H1 (cell line): ENCODE data around the gene RPTOR. TPM values are rescaled to one million over a fixed set of nuclear protein-coding genes. Genes with fewer than 3 reads are reported as not detected.
A peak's percentile ranks its signal among the peaks of the same experiment; 100 is the strongest.

ENCODE experiments used
- CTCF ChIA-PET: fragments of 300-600 bp; sonication (Branson Sonifier 250); formaldehyde crosslinking; loops from one replicate; lab custom pipeline; 2021; ENCODE audit not compliant: partially characterized antibody; lab: Charles Lee
- POLR2A ChIA-PET: fragments of 300-600 bp; sonication (Branson Sonifier 250); formaldehyde crosslinking; loops from one replicate; lab custom pipeline; 2021; ENCODE audit warnings: inconsistent platforms; ENCODE audit not compliant: partially characterized antibody; lab: Charles Lee
- DNase-seq, 2 experiments: peaks; one replicate each; pipeline versions ENCODE4 v3.0.0 to v3.0.0-alpha.2; 2010 to 2022; ENCODE audit warnings: low spot score in 2 of 2, low read depth in 1 of 2, mixed read lengths in 1 of 2
- FAIRE-seq: peaks from 2 replicates; lab custom pipeline; 2011; peaks lifted over from hg19 to GRCh38; lab: Jason Lieb, UNC
- H2AFZ ChIP-seq: 2 replicates; pipeline ENCODE4 v1.8.1; 2012; ENCODE audit warnings: low read length, inconsistent platforms
- H2AK5ac ChIP-seq: 2 replicates; pipeline ENCODE4 v1.6.1; 2013; ENCODE audit warnings: low read depth, low read length
- H2BK120ac ChIP-seq: replicated peaks from 2 replicates; pipeline ENCODE3; 2013; ENCODE audit warnings: low read depth, low read length, inconsistent platforms
- H2BK12ac ChIP-seq: 2 replicates; pipeline ENCODE4 v1.6.1; 2013; ENCODE audit warnings: low read depth, low read length
- H2BK15ac ChIP-seq: 2 replicates; pipeline ENCODE4 v1.6.1; 2013; ENCODE audit warnings: low read length
- H2BK20ac ChIP-seq: 2 replicates; pipeline ENCODE4 v1.6.1; 2013; ENCODE audit warnings: low read length
- H2BK5ac ChIP-seq: 2 replicates; pipeline ENCODE4 v1.6.1; 2013; ENCODE audit warnings: low read depth, low read length
- H3K14ac ChIP-seq: 2 replicates; pipeline ENCODE4 v1.6.1; 2013; ENCODE audit warnings: inconsistent platforms; ENCODE audit not compliant: insufficient read length
- H3K18ac ChIP-seq: 2 replicates; pipeline ENCODE4 v1.6.1; 2013; ENCODE audit warnings: low read length; ENCODE audit errors: extremely low read depth
- H3K23ac ChIP-seq: 2 replicates; pipeline ENCODE4 v1.6.1; 2013; ENCODE audit warnings: inconsistent platforms; ENCODE audit not compliant: insufficient read length
- H3K23me2 ChIP-seq: 2 replicates; pipeline ENCODE4 v1.6.1; 2013; ENCODE audit warnings: low read depth, low read length
- H3K27ac ChIP-seq: 2 replicates; pipeline ENCODE4 v1.6.1; 2011; ENCODE audit warnings: low read depth, low read length, inconsistent platforms
- H3K27me3 ChIP-seq, 4 experiments: replicated peaks in 1 of 4; 1 replicate in 1 of 4; 2 replicates in 3 of 4; pipeline versions ENCODE4 v1.6.1 to v1.8.1; 2011 to 2013; ENCODE audit warnings: low read length in 3 of 4, mild to moderate bottlenecking in 3 of 4, inconsistent platforms in 2 of 4, mixed read lengths in 2 of 4, moderate library complexity in 1 of 4; ENCODE audit not compliant: control insufficient read depth in 3 of 4, insufficient read depth in 3 of 4; ENCODE audit errors: extremely low read depth in 1 of 4
- H3K36me3 ChIP-seq, 4 experiments: 2 replicates each; pipeline versions ENCODE4 v1.6.1 to v1.8.1; 2011 to 2013; ENCODE audit warnings: mild to moderate bottlenecking in 4 of 4, low read length in 3 of 4, moderate library complexity in 2 of 4, control low read depth in 1 of 4, inconsistent platforms in 1 of 4; ENCODE audit not compliant: insufficient read depth in 4 of 4, control insufficient read depth in 2 of 4
- H3K4ac ChIP-seq: replicated peaks from 2 replicates; pipeline ENCODE3; 2013; ENCODE audit warnings: low read length, low read depth, mixed read lengths, inconsistent platforms; ENCODE audit not compliant: insufficient read length
- H3K4me1 ChIP-seq, 4 experiments: replicated peaks in 1 of 4; 1 replicate in 1 of 4; 2 replicates in 3 of 4; pipeline versions ENCODE4 v1.6.1 to v1.8.1; 2011 to 2013; ENCODE audit warnings: low read length in 3 of 4, inconsistent platforms in 2 of 4, mixed read lengths in 1 of 4; ENCODE audit not compliant: insufficient read depth in 4 of 4, control insufficient read depth in 3 of 4
- H3K4me2 ChIP-seq, 2 experiments: 2 replicates each; pipeline versions ENCODE4 v1.6.1 to v1.8.1; 2011 to 2013; ENCODE audit warnings: low read depth in 2 of 2, low read length in 2 of 2, control low read depth in 1 of 2, inconsistent platforms in 1 of 2, mild to moderate bottlenecking in 1 of 2; ENCODE audit not compliant: insufficient read depth in 1 of 2
- H3K4me3 ChIP-seq, 4 experiments: fragments of 200-600, 300-600 bp in 1 of 4; sonication (generic), shearing (Covaris generic), sonication (Bioruptor Twin) in 1 of 4; 2 replicates each; pipeline versions ENCODE4 v1.5.1 to v1.8.1; 2011 to 2016; ENCODE audit warnings: low read length in 4 of 4, low read depth in 3 of 4, control low read depth in 2 of 4, inconsistent platforms in 2 of 4, mild to moderate bottlenecking in 2 of 4, mixed read lengths in 1 of 4, moderate library complexity in 1 of 4; ENCODE audit not compliant: insufficient read depth in 2 of 4; ENCODE audit errors: extremely low read depth in 1 of 4
- H3K56ac ChIP-seq: replicated peaks from 2 replicates; pipeline ENCODE3; 2013; ENCODE audit warnings: low read depth, mild to moderate bottlenecking, mixed read lengths, low read length, inconsistent platforms; ENCODE audit not compliant: insufficient read length
- H3K79me1 ChIP-seq: 2 replicates; pipeline ENCODE4 v1.6.1; 2013; ENCODE audit warnings: low read depth, low read length, control low read depth
- H3K79me2 ChIP-seq, 2 experiments: 2 replicates each; pipeline versions ENCODE4 v1.6.1 to v1.8.1; 2012 to 2013; ENCODE audit warnings: low read length in 2 of 2, mild to moderate bottlenecking in 2 of 2, inconsistent platforms in 1 of 2; ENCODE audit not compliant: insufficient read depth in 2 of 2, control insufficient read depth in 1 of 2
- H3K9ac ChIP-seq, 4 experiments: replicated peaks in 1 of 4; 1 replicate in 1 of 4; 2 replicates in 3 of 4; pipeline versions ENCODE4 v1.6.1 to v1.8.1; 2011 to 2013; ENCODE audit warnings: low read depth in 3 of 4, low read length in 3 of 4, control low read depth in 2 of 4, mild to moderate bottlenecking in 2 of 4, moderate library complexity in 2 of 4, inconsistent platforms in 1 of 4; ENCODE audit errors: extremely low read depth in 1 of 4
- H3K9me3 ChIP-seq, 2 experiments: 2 replicates each; pipeline versions ENCODE4 v1.6.1 to v1.8.1; 2012 to 2013; ENCODE audit warnings: mild to moderate bottlenecking in 2 of 2, moderate library complexity in 2 of 2, control low read depth in 1 of 2, inconsistent platforms in 1 of 2, low read depth in 1 of 2, low read length in 1 of 2, mixed read lengths in 1 of 2; ENCODE audit not compliant: insufficient read depth in 2 of 2
- H4K20me1 ChIP-seq, 2 experiments: replicated peaks in 1 of 2; 2 replicates each; pipeline versions ENCODE3 to v1.8.1; 2011 to 2013; ENCODE audit warnings: inconsistent platforms in 2 of 2, low read length in 2 of 2, mild to moderate bottlenecking in 1 of 2; ENCODE audit not compliant: insufficient read depth in 2 of 2, control insufficient read depth in 1 of 2
- H4K5ac ChIP-seq: 2 replicates; pipeline ENCODE4 v1.6.1; 2013; ENCODE audit warnings: low read length, low read depth, mixed read lengths, inconsistent platforms; ENCODE audit not compliant: insufficient read length
- H4K8ac ChIP-seq: 2 replicates; pipeline ENCODE4 v1.8.0; 2013; ENCODE audit warnings: mild to moderate bottlenecking, moderate library complexity, low read length, inconsistent platforms; ENCODE audit not compliant: insufficient read depth; ENCODE audit errors: extremely low read depth
- H4K91ac ChIP-seq: replicated peaks from 2 replicates; pipeline ENCODE3; 2013; ENCODE audit warnings: low read length, mixed read lengths, inconsistent platforms; ENCODE audit not compliant: insufficient read length
- CEBPB ChIP-seq: IDR thresholded peaks from 2 replicates; pipeline ENCODE4 v1.6.1; 2012; ENCODE audit warnings: low read depth, low read length
- EZH2 ChIP-seq: fragments of 200-600 bp; sonication (generic); IDR thresholded peaks from 2 replicates; pipeline ENCODE4 v1.7.1; 2012; ENCODE audit warnings: low read depth, mild to moderate bottlenecking, moderate library complexity, low read length, inconsistent platforms; ENCODE audit not compliant: severe bottlenecking
- GTF2F1 ChIP-seq: IDR thresholded peaks from 2 replicates; pipeline ENCODE4 v1.6.1; 2012; ENCODE audit warnings: low read depth, low read length, improper control_type of control experiment, borderline replicate concordance
- HDAC2 ChIP-seq, 2 experiments: fragments of 300-600 bp in 1 of 2; sonication (generic) in 1 of 2; IDR thresholded peaks; 2 replicates each; pipeline ENCODE4 v1.6.1; 2011 to 2012; ENCODE audit warnings: low read depth in 2 of 2, low read length in 2 of 2, mild to moderate bottlenecking in 2 of 2, moderate library complexity in 2 of 2, borderline replicate concordance in 1 of 2, inconsistent platforms in 1 of 2
- KDM5A ChIP-seq: fragments of 200-600 bp; IDR thresholded peaks from 2 replicates; pipeline ENCODE4 v1.7.1; 2012; ENCODE audit warnings: mild to moderate bottlenecking, low read length, inconsistent platforms, mixed read lengths
- SIRT6 ChIP-seq: IDR thresholded peaks from one replicate; pipeline ENCODE4 v1.7.1; 2012; ENCODE audit warnings: low read length, inconsistent platforms
- WGBS, 2 experiments: shearing (Covaris generic) in 1 of 2; methylation state at CpG; one replicate each; pipeline versions ENCODE4 v1.1.6 to v1.1.7; 2013 to 2015; ENCODE audit warnings: low lambda C conversion rate in 2 of 2, mixed read lengths in 2 of 2, inconsistent platforms in 1 of 2, low coverage in 1 of 2, missing lambda C conversion rate in 1 of 2; ENCODE audit not compliant: insufficient replicate concordance in 2 of 2, insufficient coverage in 1 of 2, insufficient read length in 1 of 2; ENCODE audit errors: extremely low coverage in 1 of 2, missing lambda C conversion rate in 1 of 2; 5-methylcytosine and 5-hydroxymethylcytosine counted together
- polyA plus RNA-seq, 7 experiments: library from polyadenylated mRNA; depleted of rRNA in 3 of 7; stranded (reverse) in 5 of 7; unstranded in 2 of 7; fragments of >200 nt in 5 of 7; fragments of 200-250 nt in 2 of 7; gene quantifications; 1 replicate in 5 of 7; 2 replicates in 1 of 7; 4 replicates in 1 of 7; pipeline versions ENCODE4 v1.2.1 to v1.2.3, GENCODE V29; 2011 to 2013; ENCODE audit warnings: missing spikeins in 2 of 7, mixed read lengths in 2 of 7
- total RNA-seq: library from RNA; stranded (reverse); fragmentation: NEBNext Ultra II Directional; extraction: Animal tissue kit (Norgen Biotek cat#: 25700); gene quantifications from 2 replicates; pipeline ENCODE4 v1.2.1, GENCODE V29; 2021

The RPTOR gene
- total and polyA plus RNA-seq, 2 of the 8 experiments (the other 6 are each of a cell fraction or from before 2014, with no cell fraction given) = 6.9 to 28.7 TPM

DNA sequence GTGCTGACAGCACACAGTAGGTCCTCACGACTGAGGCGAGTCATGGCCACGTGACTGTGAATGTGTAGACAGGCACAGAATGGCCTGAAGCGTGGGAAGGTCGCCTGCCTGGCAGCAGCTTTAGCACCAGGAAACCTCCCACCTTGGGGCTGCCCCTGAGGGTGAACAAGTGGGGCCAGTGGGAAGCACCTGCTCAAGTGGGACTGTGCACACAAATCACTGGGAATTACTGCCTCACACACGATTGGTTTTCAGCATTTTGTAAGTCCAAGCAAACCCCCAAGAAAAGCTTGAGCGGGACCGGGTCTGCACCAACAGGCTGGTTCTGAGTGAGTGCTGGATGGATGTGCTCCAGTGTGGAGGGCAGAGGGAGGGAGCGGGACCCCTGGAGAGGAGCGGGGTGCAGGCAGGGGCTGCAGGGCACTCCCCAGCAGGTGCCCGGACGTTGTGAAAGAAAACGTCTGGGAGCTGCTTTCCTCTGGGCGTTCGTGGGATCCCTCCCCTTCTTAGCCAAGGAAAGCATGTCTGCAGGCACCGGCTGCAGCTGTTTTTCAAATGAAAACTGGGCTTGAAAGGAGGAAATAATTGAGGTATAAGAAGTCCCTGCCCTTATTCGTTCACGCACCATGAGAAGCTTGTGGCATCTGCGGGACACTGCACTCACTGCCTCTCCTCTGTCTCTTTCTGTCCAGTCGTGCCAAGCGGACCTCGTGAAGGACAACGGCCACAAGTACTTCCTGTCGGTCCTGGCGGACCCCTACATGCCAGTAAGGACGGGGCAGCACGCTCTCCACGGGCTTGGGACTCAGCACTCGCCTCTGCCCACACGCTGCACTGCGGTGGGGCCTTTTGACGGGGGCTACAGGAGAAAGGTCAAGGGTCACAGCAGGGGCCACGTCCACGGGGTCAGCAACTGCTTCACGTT lies 335.3 kb downstream of the RPTOR start:
- Histone ChIP-seq H3K9me3 (no peaks in the 10 kb centered on the region), H3K4me2 (no peak overlapping the region), H3K79me1 (no peaks in the 10 kb centered on the region), H4K91ac (peak overlapping the region; percentile 97), H3K36me3 (peaks cover 0 to 7% (median 1%) of the 10 kb centered on the region in 4 experiments; a peak in 1 of 8 replicates), H2BK12ac (peak overlapping the region; percentile 80; the same call in 1 of the 2 replicates), H4K8ac (peak overlapping the region; percentile 28), H2AK5ac (peak overlapping the region; percentile 65; the same call in 1 of the 2 replicates), H3K27me3 (no peaks in the 10 kb centered on the region), H2BK20ac (peak overlapping the region; percentile 93; the same call in 1 of the 2 replicates), H4K20me1 (peaks cover 0 to 1% of the 10 kb centered on the region in 2 experiments), H2AFZ (no peak overlapping the region), H3K14ac (no peak overlapping the region), H3K23me2 (peaks cover 2% of the 10 kb centered on the region; the same call in 1 of the 2 replicates), H4K5ac (no peak overlapping the region), H3K4me1 (peaks cover 0 to 17% (median 8%) of the 10 kb centered on the region in 4 experiments; a peak in 6 of 7 replicates), H3K27ac (no peak overlapping the region), H3K56ac (peak overlapping the region; percentile 39), H3K4ac (peak overlapping the region; percentile 69), H3K23ac (no peak overlapping the region), H2BK5ac (peak overlapping the region; percentile 91), H2BK15ac (peak overlapping the region; percentile 31; the same call in 1 of the 2 replicates), H3K9ac (no peak overlapping the region), H3K79me2 (no peaks in the 10 kb centered on the region), H2BK120ac (peak overlapping the region; percentile 21), H3K18ac (peak overlapping the region; percentile 71; the same call in 1 of the 2 replicates), H3K4me3 (no peak overlapping the region)
- ChIA-PET CTCF (interaction anchor here (1.0 to 2.8 kb wide), 5 partner anchors 17 to 90 kb away, joined by 3 to 17 read pairs (median 3); no protein-coding TSS in a partner anchor), POLR2A (no interaction called here)
- FAIRE-seq = no peak
- 84% methylated on average over 31 of the region's 35 CpGs; no CpG with 5 or more reads in 1 of the 2 experiments for WGBS, 2 experiments
- DNase-seq = no peak
- no peak for TF ChIP-seq SIRT6
- TF ChIP-seq CEBPB = no peak
- no peak for TF ChIP-seq EZH2
- TF ChIP-seq KDM5A = no peak
- no peak for TF ChIP-seq GTF2F1
- TF ChIP-seq HDAC2 (IDR thresholded peaks at IDR 0.05; ENCODE audit: borderline replicate concordance in 1 of 2, low read depth in 2 of 2, low read length in 2 of 2) = no peak
